Measurements from ENCODE around the gene CYP24A1. TPM values are rescaled to one million over a fixed set of nuclear protein-coding genes. Genes with fewer than 3 reads are reported as not detected.

CYP24A1 gene
- total and polyA plus RNA-seq, 2 experiments from 2014 or later: not detected

DNA sequence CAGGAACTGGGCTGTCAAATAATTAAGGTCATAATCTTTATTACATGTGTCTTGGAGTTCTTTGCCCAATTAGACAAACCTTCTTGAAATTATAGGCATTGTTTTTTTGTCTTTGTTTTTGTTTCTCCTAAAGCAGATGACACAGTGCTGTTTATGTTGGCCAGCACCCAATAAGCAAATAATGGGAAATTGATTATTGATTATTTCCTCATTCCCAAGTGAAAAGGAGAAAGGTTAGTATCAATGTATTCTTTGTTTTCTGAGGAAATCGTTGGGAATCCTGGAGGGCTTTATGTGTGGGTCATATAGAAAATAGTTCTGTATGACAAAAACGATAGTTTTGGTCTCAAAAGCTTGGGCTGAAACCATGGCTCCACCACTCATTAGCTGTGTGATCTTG is 4.5 kb upstream of the CYP24A1 start:
- no peak overlapping the region for H3K27ac ChIP-seq
- H3K9me3 ChIP-seq (ENCODE audit: low read depth): no peaks in the 10 kb centered on the region
- no peaks in the 10 kb centered on the region for H3K36me3 ChIP-seq
- TF ChIP-seq, protein P1, sequence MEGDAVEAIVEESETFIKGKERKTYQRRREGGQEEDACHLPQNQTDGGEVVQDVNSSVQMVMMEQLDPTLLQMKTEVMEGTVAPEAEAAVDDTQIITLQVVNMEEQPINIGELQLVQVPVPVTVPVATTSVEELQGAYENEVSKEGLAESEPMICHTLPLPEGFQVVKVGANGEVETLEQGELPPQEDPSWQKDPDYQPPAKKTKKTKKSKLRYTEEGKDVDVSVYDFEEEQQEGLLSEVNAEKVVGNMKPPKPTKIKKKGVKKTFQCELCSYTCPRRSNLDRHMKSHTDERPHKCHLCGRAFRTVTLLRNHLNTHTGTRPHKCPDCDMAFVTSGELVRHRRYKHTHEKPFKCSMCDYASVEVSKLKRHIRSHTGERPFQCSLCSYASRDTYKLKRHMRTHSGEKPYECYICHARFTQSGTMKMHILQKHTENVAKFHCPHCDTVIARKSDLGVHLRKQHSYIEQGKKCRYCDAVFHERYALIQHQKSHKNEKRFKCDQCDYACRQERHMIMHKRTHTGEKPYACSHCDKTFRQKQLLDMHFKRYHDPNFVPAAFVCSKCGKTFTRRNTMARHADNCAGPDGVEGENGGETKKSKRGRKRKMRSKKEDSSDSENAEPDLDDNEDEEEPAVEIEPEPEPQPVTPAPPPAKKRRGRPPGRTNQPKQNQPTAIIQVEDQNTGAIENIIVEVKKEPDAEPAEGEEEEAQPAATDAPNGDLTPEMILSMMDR (IDR thresholded peaks at IDR 0.05; ENCODE audit: low read depth, low read length): no peak
- peaks cover 6% of the 10 kb centered on the region for H3K4me1 ChIP-seq (ENCODE audit: low read depth)
- peaks cover 44% of the 10 kb centered on the region for H3K27me3 ChIP-seq
- no peak for DNase-seq (ENCODE audit: low read depth in 1 of 2, low spot score in 1 of 2)
- no peak overlapping the region for H3K4me3 ChIP-seq

DNA sequence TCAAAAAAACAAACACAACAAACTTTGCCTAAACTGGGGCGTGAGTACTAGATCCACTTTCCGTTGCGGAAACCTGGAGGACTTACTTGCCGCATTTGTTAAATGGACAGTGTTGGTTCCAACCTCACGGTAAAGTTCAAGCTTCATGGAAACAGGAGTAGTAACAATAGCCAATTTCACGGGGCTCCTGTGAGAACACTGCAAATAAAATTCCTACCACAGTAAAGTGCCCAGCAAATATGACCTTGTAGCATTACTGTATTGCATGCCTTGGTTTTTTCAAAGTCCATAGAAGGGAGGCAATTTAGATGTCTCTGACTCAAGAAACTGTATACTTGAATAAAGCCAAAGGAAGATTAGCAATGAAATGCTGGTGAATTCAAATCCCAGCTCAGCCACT is 3.6 kb upstream of the CYP24A1 start:
- peaks cover 53% of the 10 kb centered on the region for H3K27me3 ChIP-seq
- DNase-seq (ENCODE audit: low read depth in 1 of 2, low spot score in 1 of 2): no peak
- no peaks in the 10 kb centered on the region for H3K9me3 ChIP-seq (ENCODE audit: low read depth)
- no peak overlapping the region for H3K4me3 ChIP-seq
- no peak overlapping the region for H3K27ac ChIP-seq
- H3K36me3 ChIP-seq: no peaks in the 10 kb centered on the region
- H3K4me1 ChIP-seq (ENCODE audit: low read depth): peaks cover 6% of the 10 kb centered on the region
- TF ChIP-seq, protein P1 (IDR thresholded peaks at IDR 0.05; ENCODE audit: low read depth, low read length): no peak

DNA sequence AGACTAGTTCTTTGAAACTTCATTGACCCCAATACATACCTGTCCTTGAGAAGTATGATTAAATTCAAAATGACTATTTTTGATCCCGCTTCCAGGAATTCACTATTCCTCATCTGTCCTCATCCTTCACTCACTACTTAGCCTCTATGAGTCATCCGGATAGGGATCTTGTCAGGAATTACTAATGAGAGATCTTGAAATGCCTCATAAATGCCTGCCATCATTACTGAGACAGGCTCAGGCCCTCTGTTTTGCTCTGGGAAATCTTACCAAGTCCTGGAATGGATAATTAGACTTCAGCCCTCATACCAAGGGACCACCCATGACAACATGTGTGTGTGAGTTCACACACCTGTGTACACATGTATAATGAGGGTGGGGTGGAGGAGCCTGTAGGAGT is 2.8 kb upstream of the CYP24A1 start:
- Histone ChIP-seq H3K27me3 (peaks cover 61% of the 10 kb centered on the region), H3K27ac (no peak overlapping the region), H3K4me3 (no peak overlapping the region), H3K4me1 (ENCODE audit: low read depth) (peaks cover 6% of the 10 kb centered on the region), H3K9me3 (ENCODE audit: low read depth) (no peaks in the 10 kb centered on the region), H3K36me3 (no peaks in the 10 kb centered on the region)
- no peak for DNase-seq (ENCODE audit: low read depth in 1 of 2, low spot score in 1 of 2)
- TF ChIP-seq, protein P1 (IDR thresholded peaks at IDR 0.05; ENCODE audit: low read depth, low read length): no peak

DNA sequence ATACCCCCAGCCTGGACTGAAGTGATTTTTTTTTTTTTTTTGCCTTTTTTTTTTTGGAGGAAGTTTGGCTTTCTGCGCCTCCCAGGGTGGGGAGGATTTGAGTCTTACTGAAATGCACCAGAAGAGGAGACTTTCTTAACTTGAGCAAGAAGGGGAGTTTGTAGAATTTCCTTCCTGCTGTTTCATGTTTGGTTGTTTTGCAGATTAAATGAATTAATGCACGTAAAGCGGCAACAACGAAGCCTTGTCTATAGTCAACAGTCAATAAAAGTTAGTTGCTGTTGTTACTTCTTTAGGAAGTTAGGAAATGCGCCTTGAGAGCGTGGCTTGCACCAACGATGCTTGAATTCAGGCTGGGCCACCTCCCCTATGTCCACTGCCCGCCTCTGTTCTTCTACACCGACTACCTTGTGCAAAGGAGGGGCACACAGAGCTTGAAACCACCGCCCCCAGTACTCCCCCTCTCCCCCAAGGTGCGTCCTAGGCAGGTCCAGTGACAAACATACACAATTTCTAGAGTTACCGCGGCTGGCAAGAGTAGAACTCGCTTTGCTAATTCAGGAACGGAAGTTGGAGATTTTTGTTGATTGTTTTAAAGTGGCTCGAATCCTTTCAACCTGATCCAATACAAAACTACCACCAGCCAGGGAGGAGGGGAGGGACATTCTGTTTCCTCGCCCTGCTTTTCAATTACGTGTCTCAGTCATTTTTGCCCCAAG is 830 bp upstream of the CYP24A1 start:
- Histone ChIP-seq H3K4me3 (peak overlapping the region; percentile 16), H3K27ac (no peak overlapping the region), H3K27me3 (peaks cover 78% of the 10 kb centered on the region), H3K9me3 (ENCODE audit: low read depth) (no peaks in the 10 kb centered on the region), H3K4me1 (ENCODE audit: low read depth) (peaks cover 6% of the 10 kb centered on the region), H3K36me3 (no peaks in the 10 kb centered on the region)
- TF ChIP-seq, protein P1 (IDR thresholded peaks at IDR 0.05; ENCODE audit: low read depth, low read length): no peak
- peak in 1 of 2 donors; percentile 21 for DNase-seq (ENCODE audit: low read depth in 1 of 2, low spot score in 1 of 2)

DNA sequence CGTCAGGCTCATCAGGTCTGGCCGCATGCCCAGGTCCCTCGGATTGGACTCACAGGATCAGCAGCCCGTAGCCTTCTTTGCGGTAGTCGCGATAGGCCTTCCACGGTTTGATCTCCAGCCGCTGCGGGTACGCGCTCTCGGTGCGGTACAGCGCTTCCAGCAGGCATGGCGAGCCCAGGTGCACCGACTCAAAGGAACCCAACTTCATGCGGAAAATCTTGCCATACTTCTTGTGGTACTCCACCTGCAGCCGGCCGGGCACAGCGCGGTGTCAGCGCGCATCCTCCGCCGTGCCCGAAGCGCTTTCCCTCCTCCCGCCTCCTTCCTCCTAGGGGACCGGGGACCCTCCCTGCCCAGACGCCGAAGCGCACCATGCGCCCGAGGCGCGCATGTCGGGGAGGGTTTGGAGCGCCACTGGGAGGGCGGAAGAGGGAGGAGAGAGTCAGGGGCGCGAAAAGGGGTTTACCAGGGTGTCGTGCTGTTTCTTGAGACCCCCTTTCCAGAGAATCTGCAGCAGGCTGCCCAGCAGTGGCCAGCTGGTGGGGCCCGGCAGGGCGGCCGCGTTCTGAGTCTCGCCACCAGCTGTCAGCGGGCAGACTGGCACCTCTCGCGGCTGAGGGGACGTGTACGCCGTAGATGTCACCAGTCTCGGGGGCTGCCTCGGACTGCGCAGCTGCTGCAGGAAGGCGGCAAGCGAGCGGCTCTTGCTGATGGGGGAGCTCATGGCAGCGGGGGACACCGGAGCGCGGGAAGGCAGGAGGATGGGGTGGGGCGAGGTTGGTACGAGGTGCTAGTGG is 732 bp downstream of the CYP24A1 start:
- H3K4me3 ChIP-seq: peak overlapping the region; percentile 16
- no peaks in the 10 kb centered on the region for H3K36me3 ChIP-seq
- no peak overlapping the region for H3K27ac ChIP-seq
- peaks cover 6% of the 10 kb centered on the region for H3K4me1 ChIP-seq (ENCODE audit: low read depth)
- H3K27me3 ChIP-seq: peaks cover 90% of the 10 kb centered on the region
- DNase-seq (ENCODE audit: low read depth in 1 of 2, low spot score in 1 of 2): peak; percentile 36 to 41
- TF ChIP-seq, protein P1 (IDR thresholded peaks at IDR 0.05; ENCODE audit: low read depth, low read length): no peak
- no peaks in the 10 kb centered on the region for H3K9me3 ChIP-seq (ENCODE audit: low read depth)
